ENCODE measurements around the gene BMPR1A.

BMPR1A gene

GRCh38 chr10:86802473-86803108 lies 46.2 kb downstream of the BMPR1A start:
- in situ Hi-C loops (cut with MboI; ENCODE audit: low pct_unique_long_range_greater_than_20kb, low sequenced_read_pairs, unreplicated experiment), result no loop called here
- no peak for TF ChIP-seq CTCF (IDR thresholded peaks at IDR 0.05; ENCODE audit: extremely low read depth, insufficient read depth, missing control alignments)
- peak; percentile 28 for DNase-seq (ENCODE audit: low spot score)

- in situ Hi-C loops (cut with MboI; ENCODE audit: low pct_unique_long_range_greater_than_20kb, low sequenced_read_pairs, unreplicated experiment), result no loop called here
- no peak for DNase-seq (ENCODE audit: low spot score)
- no peak for TF ChIP-seq CTCF (IDR thresholded peaks at IDR 0.05; ENCODE audit: extremely low read depth, insufficient read depth, missing control alignments)
Observed at GRCh38 chr10:86803156-86803555, 46.7 kb downstream of the BMPR1A start.

- DNase-seq (ENCODE audit: low spot score), result no peak
- no peak for TF ChIP-seq CTCF (IDR thresholded peaks at IDR 0.05; ENCODE audit: extremely low read depth, insufficient read depth, missing control alignments)
- in situ Hi-C loops (cut with MboI; ENCODE audit: low pct_unique_long_range_greater_than_20kb, low sequenced_read_pairs, unreplicated experiment), result no loop called here
Observed at GRCh38 chr10:86804805-86805204, 48.4 kb downstream of the BMPR1A start.

- TF ChIP-seq CTCF (IDR thresholded peaks at IDR 0.05; ENCODE audit: extremely low read depth, insufficient read depth, missing control alignments), result no peak
- in situ Hi-C loops (cut with MboI; ENCODE audit: low pct_unique_long_range_greater_than_20kb, low sequenced_read_pairs, unreplicated experiment), result no loop called here
- no peak for DNase-seq (ENCODE audit: low spot score)
Observed at GRCh38 chr10:86813101-86813500, 56.7 kb downstream of the BMPR1A start.

GRCh38 chr10:86813982-86814381 lies 57.6 kb downstream of the BMPR1A start:
- no peak for TF ChIP-seq CTCF (IDR thresholded peaks at IDR 0.05; ENCODE audit: extremely low read depth, insufficient read depth, missing control alignments)
- no peak for DNase-seq (ENCODE audit: low spot score)
- in situ Hi-C loops (cut with MboI; ENCODE audit: low pct_unique_long_range_greater_than_20kb, low sequenced_read_pairs, unreplicated experiment), result no loop called here

GRCh38 chr10:86815035-86815617 lies 58.7 kb downstream of the BMPR1A start:
- in situ Hi-C loops (cut with MboI; ENCODE audit: low pct_unique_long_range_greater_than_20kb, low sequenced_read_pairs, unreplicated experiment), result no loop called here
- no peak for TF ChIP-seq CTCF (IDR thresholded peaks at IDR 0.05; ENCODE audit: extremely low read depth, insufficient read depth, missing control alignments)
- no peak for DNase-seq (ENCODE audit: low spot score)

Measured in GM13977 (cell line).